ENCODE data around the gene CCDC9B. TPM values are rescaled to one million over a fixed set of nuclear protein-coding genes. Genes with fewer than 3 reads are reported as not detected.

The CCDC9B gene
- total RNA-seq (5.3 TPM), polyA plus RNA-seq (ENCODE audit: insufficient read depth in 1 of 8, insufficient read length in 8 of 8, low replicate concordance in 1 of 8) (10 to 100 TPM; 10.2 to 16.8 (median 12.5) TPM)
- long read RNA-seq, donor 1 = 0 reads
- long read RNA-seq, donor 2 = 0 reads
- long read RNA-seq, donor 3, partial matches to known transcripts = 0 of 1 reads
- long read RNA-seq, donor 3, other reads (novel, unspliced or antisense) = 0 of 1 reads
- long read RNA-seq, donor 4 = 0 reads
- long read RNA-seq, donor 5, partial matches to known transcripts = 0 of 2 reads
- long read RNA-seq, donor 5, other reads (novel, unspliced or antisense) = 0 of 2 reads
- long read RNA-seq, donor 6, full-length matches to known transcripts = 3 of 3 reads
- long read RNA-seq, donor 6, partial matches to known transcripts = 0 of 3 reads
- long read RNA-seq, donor 6, other reads (novel, unspliced or antisense) = 0 of 3 reads
- long read RNA-seq, donor 7 = 0 reads
- long read RNA-seq, donor 8 = 0 reads
- long read RNA-seq, donor 9 = 0 reads
- long read RNA-seq, donor 10 = 0 reads
- long read RNA-seq, donor 11 = 0 reads

GRCh38 chr15:40340740-40341400, at the start of gene CCDC9B:
CCDC9B (minus strand) TSS chr15:40340939; CDS start chr15:40340819, 120 bp downstream.
- Histone ChIP-seq H3K27me3 (ENCODE audit: control insufficient read depth, insufficient read depth, low read length) (no peaks in the 10 kb centered on the region), H3K4me3 (ENCODE audit: low read length) (peak within 1 kb of the TSS; percentile 22), H3K9me3 (replicated peaks; ENCODE audit: control insufficient read depth, low read depth, low read length) (no peaks in the 10 kb centered on the region), H3K36me3 (ENCODE audit: control insufficient read depth, insufficient read depth, low read length) (no peaks in the 10 kb centered on the region), H3K4me1 (ENCODE audit: control insufficient read depth, insufficient read depth, low read length) (peaks cover 68% of the 10 kb centered on the region), H3K27ac (ENCODE audit: low read length) (peak within 1 kb of the TSS; percentile 89)
- WGBS (ENCODE audit: insufficient coverage) = 12% methylated on average over 15 of the region's 17 CpGs
- DNase-seq = peak; percentile 88

- Histone ChIP-seq H3K27me3 (ENCODE audit: control insufficient read depth, insufficient read depth, low read length) (no peaks in the 10 kb centered on the region), H3K4me1 (ENCODE audit: control insufficient read depth, insufficient read depth, low read length) (no peaks in the 10 kb centered on the region), H3K4me3 (ENCODE audit: low read length) (no peak overlapping the region), H3K27ac (ENCODE audit: low read length) (no peak overlapping the region), H3K36me3 (ENCODE audit: control insufficient read depth, insufficient read depth, low read length) (peaks cover 47% of the 10 kb centered on the region), H3K9me3 (replicated peaks; ENCODE audit: control insufficient read depth, low read depth, low read length) (no peaks in the 10 kb centered on the region)
- 100% methylated on average over 1 of the region's 2 CpGs for WGBS (ENCODE audit: insufficient coverage)
- no peak for DNase-seq
These were observed 49.3 kb upstream of the CCDC9B start for GRCh38 chr15:40389824-40390595.

- Histone ChIP-seq H3K4me3 (ENCODE audit: low read length) (no peak overlapping the region), H3K27ac (ENCODE audit: low read length) (no peak overlapping the region), H3K27me3 (ENCODE audit: control insufficient read depth, insufficient read depth, low read length) (no peaks in the 10 kb centered on the region), H3K36me3 (ENCODE audit: control insufficient read depth, insufficient read depth, low read length) (peaks cover 43% of the 10 kb centered on the region), H3K4me1 (ENCODE audit: control insufficient read depth, insufficient read depth, low read length) (no peaks in the 10 kb centered on the region), H3K9me3 (replicated peaks; ENCODE audit: control insufficient read depth, low read depth, low read length) (no peaks in the 10 kb centered on the region)
- WGBS (ENCODE audit: insufficient coverage) = 94% methylated on average over 9 of the region's 13 CpGs
- peak; percentile 39 for DNase-seq
These were observed 48.4 kb upstream of the CCDC9B start for GRCh38 chr15:40388941-40389823.

GRCh38 chr15:40386480-40386879, 45.7 kb upstream of the CCDC9B start:
- WGBS (ENCODE audit: insufficient coverage) = 100% methylated on average over 2 of the region's 3 CpGs
- H3K4me1 ChIP-seq (ENCODE audit: control insufficient read depth, insufficient read depth, low read length) = peaks cover 11% of the 10 kb centered on the region
- no peak overlapping the region for H3K27ac ChIP-seq (ENCODE audit: low read length)
- H3K27me3 ChIP-seq (ENCODE audit: control insufficient read depth, insufficient read depth, low read length) = no peaks in the 10 kb centered on the region
- DNase-seq = no peak
- H3K36me3 ChIP-seq (ENCODE audit: control insufficient read depth, insufficient read depth, low read length) = peaks cover 34% of the 10 kb centered on the region
- H3K9me3 ChIP-seq (replicated peaks; ENCODE audit: control insufficient read depth, low read depth, low read length) = no peaks in the 10 kb centered on the region
- H3K4me3 ChIP-seq (ENCODE audit: low read length) = no peak overlapping the region

- DNase-seq = peak; percentile 97
- Histone ChIP-seq H3K9me3 (replicated peaks; ENCODE audit: control insufficient read depth, low read depth, low read length) (no peaks in the 10 kb centered on the region), H3K27ac (ENCODE audit: low read length) (peak within 1 kb of the TSS; percentile 31), H3K4me1 (ENCODE audit: control insufficient read depth, insufficient read depth, low read length) (peaks cover 16% of the 10 kb centered on the region), H3K36me3 (ENCODE audit: control insufficient read depth, insufficient read depth, low read length) (peaks cover 20% of the 10 kb centered on the region), H3K27me3 (ENCODE audit: control insufficient read depth, insufficient read depth, low read length) (no peaks in the 10 kb centered on the region), H3K4me3 (ENCODE audit: low read length) (peak within 1 kb of the TSS; percentile 90)
- 4% methylated on average over 48 of the region's 57 CpGs for WGBS (ENCODE audit: insufficient coverage)
These were observed 42.1 kb upstream of the CCDC9B start, which contains the start of gene KNSTRN for GRCh38 chr15:40382580-40383456. KNSTRN (plus strand) TSS chr15:40382721; CDS start chr15:40382836, 115 bp downstream.

- no peak for DNase-seq
- Histone ChIP-seq H3K36me3 (ENCODE audit: control insufficient read depth, insufficient read depth, low read length) (peaks cover 13% of the 10 kb centered on the region), H3K4me1 (ENCODE audit: control insufficient read depth, insufficient read depth, low read length) (peaks cover 16% of the 10 kb centered on the region), H3K4me3 (ENCODE audit: low read length) (no peak overlapping the region), H3K9me3 (replicated peaks; ENCODE audit: control insufficient read depth, low read depth, low read length) (no peaks in the 10 kb centered on the region), H3K27ac (ENCODE audit: low read length) (no peak overlapping the region), H3K27me3 (ENCODE audit: control insufficient read depth, insufficient read depth, low read length) (no peaks in the 10 kb centered on the region)
- WGBS (ENCODE audit: insufficient coverage) = 90% methylated on average over 4 of the region's 11 CpGs
These were observed 41.2 kb upstream of the CCDC9B start for GRCh38 chr15:40381818-40382529.

- H3K36me3 ChIP-seq (ENCODE audit: control insufficient read depth, insufficient read depth, low read length) = peaks cover 2% of the 10 kb centered on the region
- H3K27ac ChIP-seq (ENCODE audit: low read length) = no peak overlapping the region
- peaks cover 16% of the 10 kb centered on the region for H3K4me1 ChIP-seq (ENCODE audit: control insufficient read depth, insufficient read depth, low read length)
- H3K4me3 ChIP-seq (ENCODE audit: low read length) = no peak overlapping the region
- WGBS (ENCODE audit: insufficient coverage) = 86% methylated on average over 10 of the region's 10 CpGs
- H3K27me3 ChIP-seq (ENCODE audit: control insufficient read depth, insufficient read depth, low read length) = no peaks in the 10 kb centered on the region
- no peaks in the 10 kb centered on the region for H3K9me3 ChIP-seq (replicated peaks; ENCODE audit: control insufficient read depth, low read depth, low read length)
- DNase-seq = no peak
These were observed 39.9 kb upstream of the CCDC9B start for GRCh38 chr15:40380636-40381035.

- WGBS (ENCODE audit: insufficient coverage) = 30% methylated on average over 4 of the region's 4 CpGs
- Histone ChIP-seq H3K4me3 (ENCODE audit: low read length) (no peak overlapping the region), H3K27ac (ENCODE audit: low read length) (peak overlapping the region; percentile 62), H3K36me3 (ENCODE audit: control insufficient read depth, insufficient read depth, low read length) (peaks cover 2% of the 10 kb centered on the region), H3K4me1 (ENCODE audit: control insufficient read depth, insufficient read depth, low read length) (peaks cover 16% of the 10 kb centered on the region), H3K27me3 (ENCODE audit: control insufficient read depth, insufficient read depth, low read length) (no peaks in the 10 kb centered on the region), H3K9me3 (replicated peaks; ENCODE audit: control insufficient read depth, low read depth, low read length) (no peaks in the 10 kb centered on the region)
- DNase-seq = peak; percentile 87
These were observed 39.1 kb upstream of the CCDC9B start for GRCh38 chr15:40379853-40380252.
